HS-5 (cell line): ENCODE data around the gene CEACAM4.
"Not testable (repeated sequence)": the region's sequence is repeated elsewhere in the genome, so short reads cannot be mapped to it uniquely, and the experiment has no call there.

ENCODE experiments used
- DNase-seq: peaks from one replicate; pipeline ENCODE4 v3.0.0-alpha.2; 2012; ENCODE audit warnings: low read depth

The CEACAM4 gene

DNA sequence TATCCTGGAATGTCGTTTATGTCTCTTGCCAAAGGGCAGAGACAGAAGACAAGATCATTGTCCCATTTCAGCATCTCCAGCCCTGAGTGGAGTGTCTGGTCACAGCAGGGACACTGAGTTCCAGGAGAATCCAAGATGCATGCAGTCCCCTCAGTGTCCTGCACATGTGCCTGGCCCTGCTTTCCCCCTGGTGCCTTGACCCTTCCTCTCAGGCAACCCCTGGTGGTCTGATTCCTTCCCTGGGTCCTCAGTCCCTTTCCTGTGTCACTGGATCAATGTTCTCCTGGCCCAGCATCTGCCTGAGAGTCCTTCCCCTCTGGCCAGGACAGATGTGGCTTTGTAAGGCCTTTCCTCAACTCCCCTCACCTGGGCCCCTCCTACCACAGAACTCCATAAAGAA lies 41.9 kb downstream of the CEACAM4 start:
- no peak for DNase-seq

DNA sequence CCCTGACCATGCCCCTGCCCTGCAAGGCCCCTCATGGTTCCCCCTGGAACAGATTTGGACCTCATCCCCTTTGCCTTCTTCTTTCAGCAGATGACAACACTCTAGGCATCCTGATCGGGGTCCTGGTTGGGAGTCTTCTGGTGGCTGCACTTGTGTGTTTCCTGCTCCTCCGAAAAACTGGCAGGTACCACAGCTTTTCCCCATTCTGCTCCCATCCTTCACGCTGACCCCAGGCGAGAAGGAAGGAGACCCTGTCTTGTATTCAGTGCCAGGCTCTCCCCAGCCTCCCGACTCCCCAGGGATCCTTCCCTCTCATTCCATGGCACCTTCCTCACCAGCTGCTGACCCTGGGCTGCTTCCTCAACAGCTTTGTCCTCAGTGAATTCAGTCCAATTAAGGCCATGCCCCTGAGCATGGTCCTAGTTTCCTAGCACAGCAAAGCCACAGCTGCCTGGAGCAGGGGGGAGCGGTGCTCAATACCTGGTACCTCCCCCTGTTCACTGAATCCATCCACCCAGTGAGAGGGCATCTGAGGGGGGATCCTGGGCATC lies 42.5 kb downstream of the CEACAM4 start:
- DNase-seq = no peak

- not testable (repeated sequence) for DNase-seq
These were observed 44.2 kb downstream of the CEACAM4 start for GRCh38 chr19:41582577-41583182.

- DNase-seq = not testable (repeated sequence)
These were observed 45.8 kb downstream of the CEACAM4 start for GRCh38 chr19:41581068-41581467.

DNA sequence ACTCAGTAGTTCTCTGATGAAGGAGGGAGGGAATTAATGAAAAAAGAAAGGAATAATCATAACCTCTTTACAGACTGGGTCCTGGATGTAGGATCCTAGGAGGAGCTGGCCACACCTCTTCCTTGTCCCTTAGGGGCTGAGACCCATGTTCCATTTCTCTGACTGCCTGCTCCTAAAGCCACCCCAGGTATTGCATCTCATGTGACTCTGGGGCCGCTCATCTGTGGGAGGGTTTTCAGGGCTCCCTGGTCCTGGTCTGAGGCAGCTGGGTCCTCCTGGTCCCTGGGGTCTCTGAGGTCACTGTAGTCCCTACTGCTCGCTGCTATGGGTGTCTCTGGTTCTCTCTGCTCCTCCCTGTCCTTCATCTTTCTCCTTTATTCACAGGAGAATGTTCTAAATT lies 48.0 kb downstream of the CEACAM4 start:
- no peak for DNase-seq

- DNase-seq = no peak
These were observed 49.0 kb downstream of the CEACAM4 start for GRCh38 chr19:41577833-41578232.

DNA sequence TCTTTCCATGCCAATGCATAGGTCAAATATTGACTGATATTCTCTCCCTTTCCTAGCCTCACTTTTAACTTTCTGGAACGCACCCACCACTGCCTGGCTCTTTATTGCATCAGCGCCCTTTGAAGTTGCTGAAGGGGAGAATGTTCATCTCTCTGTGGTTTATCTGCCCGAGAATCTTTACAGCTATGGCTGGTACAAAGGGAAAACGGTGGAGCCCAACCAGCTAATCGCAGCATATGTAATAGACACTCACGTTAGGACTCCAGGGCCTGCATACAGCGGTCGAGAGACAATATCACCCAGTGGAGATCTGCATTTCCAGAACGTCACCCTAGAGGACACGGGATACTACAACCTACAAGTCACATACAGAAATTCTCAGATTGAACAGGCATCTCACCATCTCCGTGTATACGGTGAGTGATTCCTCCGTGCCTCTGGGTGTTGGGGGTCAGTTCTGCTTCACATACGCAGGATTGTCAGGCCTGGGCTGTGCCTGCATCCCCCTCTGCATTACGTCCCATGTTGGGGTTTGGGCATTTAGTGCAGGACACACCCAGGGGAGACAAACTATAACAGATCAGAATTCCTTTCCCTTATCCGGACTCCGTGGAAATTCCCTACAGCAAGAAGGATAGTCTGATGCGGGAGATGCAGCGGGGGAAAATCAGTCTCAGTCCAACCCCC lies 49.6 kb downstream of the CEACAM4 start:
- DNase-seq = no peak

GRCh38 chr19:41575998-41576397 lies 50.9 kb downstream of the CEACAM4 start, which contains the start of gene CEACAM21:
Gene CEACAM21, plus strand, starts transcription at chr19:41576166. Its CDS starts 109 bp downstream, at chr19:41576275.
- no peak for DNase-seq

- DNase-seq = peak; percentile 16
These were observed 56.2 kb downstream of the CEACAM4 start for GRCh38 chr19:41570639-41571112.

DNA sequence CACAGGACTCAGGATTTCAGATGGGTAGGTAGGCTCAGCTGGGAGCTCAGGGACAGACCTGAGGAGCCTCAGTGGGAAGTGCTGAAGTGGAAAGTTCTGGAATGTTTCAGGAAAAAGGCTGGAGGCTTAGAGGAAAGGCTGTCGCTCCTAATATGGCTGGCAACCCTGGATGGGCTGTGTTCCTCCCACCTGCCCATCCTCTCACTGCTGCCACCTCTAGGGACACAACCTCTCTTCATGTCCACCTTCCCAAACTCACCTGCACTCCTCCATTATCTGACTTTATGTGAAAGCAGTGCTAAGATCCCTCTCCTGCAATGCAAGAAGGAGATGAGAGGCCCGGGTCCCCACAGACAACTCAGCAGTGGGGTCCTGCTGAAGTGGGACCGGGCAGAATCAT lies 56.7 kb downstream of the CEACAM4 start:
- DNase-seq = no peak

DNA sequence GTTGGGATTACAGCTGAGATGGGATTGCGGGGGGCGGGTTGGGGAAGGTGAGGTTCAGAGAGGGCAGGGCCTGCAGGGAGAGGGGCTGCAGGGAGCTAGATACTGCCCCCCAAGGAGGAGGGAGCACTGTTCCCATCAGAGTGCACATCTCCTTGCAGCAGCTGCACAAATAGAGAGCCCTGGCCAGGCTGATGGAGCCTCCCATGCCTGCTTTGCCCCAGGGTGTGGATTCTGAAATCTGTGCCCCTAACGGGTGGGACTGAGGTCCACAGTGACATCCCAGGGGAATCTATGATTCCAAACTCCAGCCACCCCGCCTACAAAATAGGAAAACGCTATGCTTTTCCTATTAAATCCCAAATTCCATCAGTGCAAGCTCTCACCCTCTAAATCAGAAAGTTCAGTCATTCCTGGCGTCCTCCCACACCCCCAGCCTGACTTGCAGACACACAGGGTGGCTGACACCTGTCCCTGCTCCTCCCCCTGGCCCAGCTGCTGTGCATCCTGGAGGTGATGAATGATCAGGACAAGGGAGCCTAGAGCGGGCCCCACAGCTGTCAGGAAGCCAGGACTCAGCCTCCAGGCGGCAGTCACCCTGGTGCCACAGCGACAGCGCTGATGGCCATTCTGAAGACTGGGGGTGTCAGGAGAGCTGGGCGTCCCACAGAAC lies 57.3 kb downstream of the CEACAM4 start:
- no peak for DNase-seq
